GM12878 (cell line): ENCODE results near the gene TET2. TPM values are rescaled to one million over a fixed set of nuclear protein-coding genes. Genes with fewer than 3 reads are reported as not detected.

Source experiments
- BACH1 ChIP-seq: fragments of 450-650 bp; IDR thresholded peaks from 2 replicates; pipeline ENCODE4 v1.6.1; 2017; ENCODE audit warnings: mild to moderate bottlenecking, borderline replicate concordance
- BHLHE40 ChIP-seq, 2 experiments: fragments of 450-650 bp in 1 of 2; IDR thresholded peaks; 2 replicates each; pipeline ENCODE4 v1.6.1; 2011 to 2017; ENCODE audit warnings: low read depth in 2 of 2, borderline replicate concordance in 1 of 2, improper control_type of control experiment in 1 of 2, low read length in 1 of 2, mild to moderate bottlenecking in 1 of 2
- CEBPB ChIP-seq, 2 experiments: fragments of 150-350 bp in 1 of 2; IDR thresholded peaks; 2 replicates each; pipeline ENCODE4 v1.6.1; 2012 to 2014; ENCODE audit warnings: low read depth in 2 of 2, low read length in 2 of 2, borderline replicate concordance in 1 of 2, inconsistent platforms in 1 of 2
- CHD1 ChIP-seq: IDR thresholded peaks from 2 replicates; pipeline ENCODE4 v1.6.1; 2012; ENCODE audit warnings: low read depth, low read length, improper control_type of control experiment
- CREB1 ChIP-seq: IDR thresholded peaks from 2 replicates; pipeline ENCODE4 v1.6.1; 2012; ENCODE audit warnings: low read depth, mild to moderate bottlenecking, inconsistent platforms
- DPF2 ChIP-seq: fragments of 450-650 bp; IDR thresholded peaks from 2 replicates; pipeline ENCODE4 v1.6.1; 2017; ENCODE audit warnings: mild to moderate bottlenecking
- EP300 ChIP-seq, 2 experiments: fragments of 150-350 bp in 1 of 2; IDR thresholded peaks; 2 replicates each; pipeline ENCODE4 v1.6.1; 2011 to 2012; ENCODE audit warnings: low read depth in 2 of 2, low read length in 2 of 2, borderline replicate concordance in 1 of 2, improper control_type of control experiment in 1 of 2, inconsistent platforms in 1 of 2; ENCODE audit not compliant: control insufficient read depth in 1 of 2
- GATAD2B ChIP-seq: fragments of 450-650 bp; conservative IDR thresholded peaks from 2 replicates; pipeline ENCODE4 v1.6.1; 2017; ENCODE audit warnings: low read depth, mild to moderate bottlenecking, moderate library complexity
- HDGF ChIP-seq: fragments of 450-650 bp; IDR thresholded peaks from 2 replicates; pipeline ENCODE4 v1.6.1; 2016; ENCODE audit warnings: antibody characterized with exemption
- IKZF1 ChIP-seq: fragments of 450-650 bp; conservative IDR thresholded peaks from 2 replicates; pipeline ENCODE4 v1.6.1; 2017; ENCODE audit warnings: antibody characterized with exemption, mild to moderate bottlenecking
- IRF4 ChIP-seq: IDR thresholded peaks from 2 replicates; pipeline ENCODE4 v1.6.1; 2011; ENCODE audit warnings: low read depth, low read length
- JUNB ChIP-seq: IDR thresholded peaks from 2 replicates; pipeline ENCODE4 v1.6.1; 2016; ENCODE audit warnings: antibody characterized with exemption, mild to moderate bottlenecking
- MEF2A ChIP-seq: IDR thresholded peaks from 2 replicates; pipeline ENCODE4 v1.6.1; 2011; ENCODE audit warnings: low read depth, mild to moderate bottlenecking, low read length, moderate library complexity; ENCODE audit not compliant: insufficient read depth
- NFYA ChIP-seq: IDR thresholded peaks from 2 replicates; pipeline ENCODE4 v1.6.1; 2011; ENCODE audit warnings: low read depth, mild to moderate bottlenecking, low read length, improper control_type of control experiment, borderline replicate concordance
- SMAD1 ChIP-seq: fragments of 450-650 bp; IDR thresholded peaks from 2 replicates; pipeline ENCODE4 v1.6.1; 2018; ENCODE audit warnings: mild to moderate bottlenecking, low read depth; ENCODE audit not compliant: partially characterized antibody
- SRF ChIP-seq, 2 experiments: IDR thresholded peaks; 2 replicates each; pipeline ENCODE4 v1.6.1; 2011; ENCODE audit warnings: low read depth in 2 of 2, low read length in 2 of 2, mild to moderate bottlenecking in 1 of 2, moderate library complexity in 1 of 2
- STAT3 ChIP-seq: IDR thresholded peaks from 2 replicates; pipeline ENCODE4 v1.6.1; 2011; ENCODE audit warnings: low read depth, low read length, improper control_type of control experiment
- TARDBP ChIP-seq: IDR thresholded peaks from 2 replicates; pipeline ENCODE4 v1.6.1; 2016; ENCODE audit warnings: borderline replicate concordance
- TCF7 ChIP-seq: IDR thresholded peaks from 2 replicates; pipeline ENCODE4 v1.6.1; 2014; ENCODE audit warnings: antibody characterized with exemption, borderline replicate concordance
- ZSCAN29 ChIP-seq: fragments of 450-650 bp; IDR thresholded peaks from 2 replicates; pipeline ENCODE4 v1.6.1; 2017; ENCODE audit warnings: mild to moderate bottlenecking, moderate library complexity
- ZZZ3 ChIP-seq: IDR thresholded peaks from 2 replicates; pipeline ENCODE4 v1.6.1; 2011; ENCODE audit warnings: low read depth; ENCODE audit not compliant: control insufficient read depth, insufficient read length
- polyA plus RNA-seq, 11 experiments: library from polyadenylated mRNA; depleted of rRNA in 4 of 11; unstranded in 6 of 11; stranded (reverse) in 5 of 11; fragments of >200 nt; fragmentation: Nextera tagmentation in 4 of 11; fragmentation: Illumina TruSeq in 1 of 11; extraction: Ambion mirVana in 4 of 11; extraction: Trizol in 1 of 11; gene quantifications; 1 replicate in 1 of 11; 2 replicates in 10 of 11; pipeline versions ENCODE4 v1.2.1 to v1.2.3, GENCODE V29; 2011 to 2016; ENCODE audit warnings: inconsistent platforms in 2 of 11, missing spikeins in 2 of 11, low read depth in 1 of 11
- total RNA-seq, 4 experiments: library from RNA; depleted of rRNA in 3 of 4; stranded (reverse); fragments of >200 nt in 3 of 4; fragmentation: Illumina TruSeq in 1 of 4; extraction: Trizol in 1 of 4; gene quantifications; 2 replicates each; pipeline versions ENCODE4 v1.2.1 to v1.2.3, GENCODE V29; 2013 to 2021
- TF ChIP-seq, protein P1 (sequence below): fragments of 450-650 bp; IDR thresholded peaks from 2 replicates; pipeline ENCODE4 v1.6.1; 2016; ENCODE audit warnings: mild to moderate bottlenecking, moderate library complexity, borderline replicate concordance
- TF ChIP-seq, protein P2 (sequence below): IDR thresholded peaks from 2 replicates; pipeline ENCODE4 v1.6.1; 2011; ENCODE audit warnings: mild to moderate bottlenecking, low read depth, low read length, moderate library complexity; ENCODE audit not compliant: insufficient replicate concordance
- TF ChIP-seq, protein P3 (sequence below): IDR thresholded peaks from 2 replicates; pipeline ENCODE4 v1.6.1; 2011; ENCODE audit warnings: borderline replicate concordance, low read depth, mild to moderate bottlenecking, moderate library complexity, mixed read lengths, low read length; ENCODE audit not compliant: insufficient read depth; ENCODE audit errors: extremely low read length

The TET2 gene
- total and polyA plus RNA-seq, 10 of the 15 experiments (the other 5 are each of a cell fraction or from before 2014, with no cell fraction given): 3.7 to 49.0 (median 27.5) TPM

DNA sequence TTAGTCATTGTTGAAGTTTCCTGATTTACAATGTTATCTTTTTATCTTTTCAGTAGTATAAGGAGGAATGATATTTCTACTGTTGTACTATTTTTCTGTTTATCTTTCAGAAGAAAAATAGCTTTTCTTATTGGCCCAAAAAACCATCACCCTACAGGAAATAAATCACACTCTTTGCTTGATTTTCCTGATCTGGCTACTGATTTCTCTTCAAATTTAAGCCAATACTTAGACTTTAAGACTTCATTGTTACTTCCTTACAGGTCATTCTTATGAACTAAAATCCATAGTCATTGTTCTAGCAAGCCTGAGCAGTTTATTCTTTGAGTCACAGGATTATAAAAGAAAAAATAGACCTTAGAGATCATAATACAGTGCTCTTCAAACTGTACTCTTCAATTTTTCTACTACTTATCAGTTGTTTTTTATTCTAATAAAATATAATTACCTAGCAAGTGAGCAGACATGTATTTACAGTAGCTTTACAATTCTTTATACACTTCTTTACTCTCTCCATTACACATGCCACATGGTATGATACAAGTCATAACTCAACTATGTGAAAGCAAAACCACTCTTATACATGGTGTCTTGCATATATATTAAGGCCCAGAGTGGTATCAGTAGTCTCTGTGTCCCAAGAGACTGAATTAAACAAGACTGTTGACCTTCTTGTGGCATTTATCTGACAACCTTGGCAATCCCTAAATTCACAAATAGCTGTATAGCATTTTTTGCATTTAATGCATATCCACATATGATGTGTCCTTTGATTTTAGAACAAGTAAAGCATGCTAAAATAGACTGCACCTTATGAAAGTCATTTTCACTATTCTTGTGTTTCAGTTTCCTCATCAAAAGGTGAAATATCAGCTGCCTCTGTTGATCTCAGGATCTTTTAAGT lies 47.9 kb downstream of the TET2 start (continued):
- TF ChIP-seq, protein P1, sequence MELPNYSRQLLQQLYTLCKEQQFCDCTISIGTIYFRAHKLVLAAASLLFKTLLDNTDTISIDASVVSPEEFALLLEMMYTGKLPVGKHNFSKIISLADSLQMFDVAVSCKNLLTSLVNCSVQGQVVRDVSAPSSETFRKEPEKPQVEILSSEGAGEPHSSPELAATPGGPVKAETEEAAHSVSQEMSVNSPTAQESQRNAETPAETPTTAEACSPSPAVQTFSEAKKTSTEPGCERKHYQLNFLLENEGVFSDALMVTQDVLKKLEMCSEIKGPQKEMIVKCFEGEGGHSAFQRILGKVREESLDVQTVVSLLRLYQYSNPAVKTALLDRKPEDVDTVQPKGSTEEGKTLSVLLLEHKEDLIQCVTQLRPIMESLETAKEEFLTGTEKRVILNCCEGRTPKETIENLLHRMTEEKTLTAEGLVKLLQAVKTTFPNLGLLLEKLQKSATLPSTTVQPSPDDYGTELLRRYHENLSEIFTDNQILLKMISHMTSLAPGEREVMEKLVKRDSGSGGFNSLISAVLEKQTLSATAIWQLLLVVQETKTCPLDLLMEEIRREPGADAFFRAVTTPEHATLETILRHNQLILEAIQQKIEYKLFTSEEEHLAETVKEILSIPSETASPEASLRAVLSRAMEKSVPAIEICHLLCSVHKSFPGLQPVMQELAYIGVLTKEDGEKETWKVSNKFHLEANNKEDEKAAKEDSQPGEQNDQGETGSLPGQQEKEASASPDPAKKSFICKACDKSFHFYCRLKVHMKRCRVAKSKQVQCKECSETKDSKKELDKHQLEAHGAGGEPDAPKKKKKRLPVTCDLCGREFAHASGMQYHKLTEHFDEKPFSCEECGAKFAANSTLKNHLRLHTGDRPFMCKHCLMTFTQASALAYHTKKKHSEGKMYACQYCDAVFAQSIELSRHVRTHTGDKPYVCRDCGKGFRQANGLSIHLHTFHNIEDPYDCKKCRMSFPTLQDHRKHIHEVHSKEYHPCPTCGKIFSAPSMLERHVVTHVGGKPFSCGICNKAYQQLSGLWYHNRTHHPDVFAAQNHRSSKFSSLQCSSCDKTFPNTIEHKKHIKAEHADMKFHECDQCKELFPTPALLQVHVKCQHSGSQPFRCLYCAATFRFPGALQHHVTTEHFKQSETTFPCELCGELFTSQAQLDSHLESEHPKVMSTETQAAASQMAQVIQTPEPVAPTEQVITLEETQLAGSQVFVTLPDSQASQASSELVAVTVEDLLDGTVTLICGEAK: no peak; the same call in 1 of the 2 replicates
- TF ChIP-seq, protein P2, sequence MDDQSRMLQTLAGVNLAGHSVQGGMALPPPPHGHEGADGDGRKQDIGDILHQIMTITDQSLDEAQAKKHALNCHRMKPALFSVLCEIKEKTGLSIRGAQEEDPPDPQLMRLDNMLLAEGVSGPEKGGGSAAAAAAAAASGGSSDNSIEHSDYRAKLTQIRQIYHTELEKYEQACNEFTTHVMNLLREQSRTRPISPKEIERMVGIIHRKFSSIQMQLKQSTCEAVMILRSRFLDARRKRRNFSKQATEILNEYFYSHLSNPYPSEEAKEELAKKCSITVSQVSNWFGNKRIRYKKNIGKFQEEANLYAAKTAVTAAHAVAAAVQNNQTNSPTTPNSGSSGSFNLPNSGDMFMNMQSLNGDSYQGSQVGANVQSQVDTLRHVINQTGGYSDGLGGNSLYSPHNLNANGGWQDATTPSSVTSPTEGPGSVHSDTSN: no peak
- no peak for TF ChIP-seq IKZF1
- TF ChIP-seq HDGF: no peak
- peak; percentile 71 for TF ChIP-seq JUNB
- no peak for TF ChIP-seq BACH1
- TF ChIP-seq CHD1: no peak
- TF ChIP-seq, protein P3, sequence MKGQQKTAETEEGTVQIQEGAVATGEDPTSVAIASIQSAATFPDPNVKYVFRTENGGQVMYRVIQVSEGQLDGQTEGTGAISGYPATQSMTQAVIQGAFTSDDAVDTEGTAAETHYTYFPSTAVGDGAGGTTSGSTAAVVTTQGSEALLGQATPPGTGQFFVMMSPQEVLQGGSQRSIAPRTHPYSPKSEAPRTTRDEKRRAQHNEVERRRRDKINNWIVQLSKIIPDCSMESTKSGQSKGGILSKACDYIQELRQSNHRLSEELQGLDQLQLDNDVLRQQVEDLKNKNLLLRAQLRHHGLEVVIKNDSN: no peak
- TF ChIP-seq GATAD2B: no peak
- TF ChIP-seq IRF4: peak; percentile 60; the same call in 1 of the 2 replicates
- no peak for TF ChIP-seq SMAD1
- peak in 1 of 2 experiments; percentile 36; a peak in 1 of 4 replicates for TF ChIP-seq BHLHE40 (IDR thresholded peaks at IDR 0.05; ENCODE audit: borderline replicate concordance in 1 of 2, low read depth in 2 of 2, low read length in 1 of 2)
- TF ChIP-seq MEF2A: 0 out of 2 replicates have a peak, but pooled peaks have one; percentile 28
- no peak for TF ChIP-seq CEBPB (IDR thresholded peaks at IDR 0.05; ENCODE audit: borderline replicate concordance in 1 of 2, low read depth in 2 of 2, low read length in 2 of 2)
- TF ChIP-seq NFYA: no peak
- no peak for TF ChIP-seq TARDBP
- peak; percentile 29; the same call in 1 of the 2 replicates for TF ChIP-seq DPF2
- no peak for TF ChIP-seq ZSCAN29
- no peak for TF ChIP-seq ZZZ3
- no peak for TF ChIP-seq CREB1
- peak; percentile 36 to 47; a peak in 1 of 4 replicates for TF ChIP-seq EP300 (IDR thresholded peaks at IDR 0.05; ENCODE audit: borderline replicate concordance in 1 of 2, control insufficient read depth in 1 of 2, low read depth in 2 of 2, low read length in 2 of 2)
- no peak; the same call in 1 of the 2 replicates for TF ChIP-seq TCF7
- TF ChIP-seq SRF (IDR thresholded peaks at IDR 0.05; ENCODE audit: low read depth in 2 of 2, low read length in 2 of 2): no peak
- no peak for TF ChIP-seq STAT3
